CD4-positive, alpha-beta T cell treated with Interleukin-6 for 4 hours (primary cell): ENCODE measurements around the gene MYO10.
"Not testable (repeated sequence)": the region's sequence is repeated elsewhere in the genome, so short reads cannot be mapped to it uniquely, and the experiment has no call there.

Experiments used
- DNase-seq: peaks from one replicate; pipeline ENCODE4 v3.0.0-alpha.2; 2020; ENCODE audit warnings: mixed read lengths

MYO10 gene

GRCh38 chr5:16737620-16738364 is 198.3 kb downstream of the MYO10 start:
- DNase-seq: no peak

GRCh38 chr5:16737209-16737608 is 198.9 kb downstream of the MYO10 start:
- DNase-seq: no peak

- no peak for DNase-seq
Measured at GRCh38 chr5:16736158-16736995, 199.7 kb downstream of the MYO10 start.

GRCh38 chr5:16735101-16736060 is 200.7 kb downstream of the MYO10 start:
- no peak for DNase-seq

DNA sequence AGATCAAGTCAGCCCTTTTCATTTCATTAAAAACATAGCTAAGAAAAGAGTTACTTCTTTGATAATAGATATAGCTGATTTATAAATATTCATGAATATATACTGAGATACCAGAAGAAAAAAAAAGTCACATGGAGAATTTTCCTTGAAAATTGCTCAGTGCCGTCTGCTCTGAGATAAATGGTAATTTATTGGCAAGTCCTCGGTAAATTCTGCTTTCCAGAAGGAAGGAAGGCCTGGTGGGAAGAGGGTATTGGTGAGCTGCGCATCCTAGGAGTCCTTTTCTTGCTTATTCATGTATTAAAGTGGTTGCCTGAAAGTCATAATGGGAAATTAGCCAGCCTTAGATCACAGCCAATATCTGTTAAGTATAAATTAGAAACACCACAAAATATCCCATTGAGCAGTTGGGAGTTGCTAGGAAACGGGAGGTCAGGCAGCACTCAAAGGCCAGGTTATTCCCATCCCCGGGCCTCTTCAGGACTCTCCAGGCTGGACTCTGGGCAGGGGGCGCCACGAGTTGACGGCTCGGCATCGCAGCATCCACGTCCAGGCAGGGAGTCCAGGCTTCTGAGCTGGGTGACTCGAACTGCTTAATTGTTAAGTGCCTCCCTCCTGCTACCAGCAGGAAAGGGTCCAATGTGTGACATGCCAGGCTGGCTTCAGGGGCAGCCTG is 202.6 kb downstream of the MYO10 start:
- DNase-seq: no peak

- DNase-seq: no peak
Measured at GRCh38 chr5:16732356-16732755, 203.7 kb downstream of the MYO10 start.

- no peak for DNase-seq
Measured at GRCh38 chr5:16727755-16728325, 208.2 kb downstream of the MYO10 start.

GRCh38 chr5:16726538-16726946 is 209.5 kb downstream of the MYO10 start:
- peak; percentile 9 for DNase-seq

DNA sequence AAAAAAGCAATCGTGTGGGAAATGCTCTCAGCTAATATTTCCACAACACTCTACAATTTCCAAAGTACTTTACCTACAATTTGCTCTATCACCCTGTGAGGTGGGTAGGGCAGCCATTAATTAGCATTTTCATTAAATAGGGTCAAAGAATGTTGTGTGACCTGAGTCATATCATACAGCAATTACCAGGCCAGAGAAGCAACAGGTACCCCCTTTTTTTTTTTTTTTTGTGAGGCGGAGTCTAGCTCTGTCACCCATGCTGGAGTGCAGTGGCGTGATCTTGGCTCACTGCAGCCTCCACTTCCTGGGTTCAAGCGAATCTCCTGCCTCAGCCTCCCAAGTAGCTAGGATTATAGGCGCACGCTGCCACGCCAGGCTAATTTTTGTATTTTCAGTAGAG is 210.5 kb downstream of the MYO10 start:
- no peak for DNase-seq

- DNase-seq: no peak
Measured at GRCh38 chr5:16723821-16724220, 212.3 kb downstream of the MYO10 start.

DNA sequence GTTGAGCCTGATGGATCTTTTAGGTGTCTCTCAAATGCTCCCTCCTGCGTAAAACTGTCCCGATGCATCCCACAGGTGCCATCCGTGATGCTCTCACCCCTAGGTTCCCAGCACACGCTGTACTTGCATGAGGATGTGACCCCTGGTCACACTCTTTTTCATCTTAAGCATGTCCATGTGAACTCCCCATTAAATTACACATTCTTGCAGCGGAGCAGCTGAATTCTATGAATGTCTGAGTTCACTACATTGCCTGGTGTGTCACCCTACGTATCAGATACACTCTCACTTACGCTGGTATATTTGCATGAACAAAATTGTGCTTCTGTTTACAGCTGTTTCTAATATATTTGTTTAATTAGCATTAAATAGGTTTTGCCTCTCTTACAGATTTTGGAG is 214.0 kb downstream of the MYO10 start:
- DNase-seq: no peak

DNA sequence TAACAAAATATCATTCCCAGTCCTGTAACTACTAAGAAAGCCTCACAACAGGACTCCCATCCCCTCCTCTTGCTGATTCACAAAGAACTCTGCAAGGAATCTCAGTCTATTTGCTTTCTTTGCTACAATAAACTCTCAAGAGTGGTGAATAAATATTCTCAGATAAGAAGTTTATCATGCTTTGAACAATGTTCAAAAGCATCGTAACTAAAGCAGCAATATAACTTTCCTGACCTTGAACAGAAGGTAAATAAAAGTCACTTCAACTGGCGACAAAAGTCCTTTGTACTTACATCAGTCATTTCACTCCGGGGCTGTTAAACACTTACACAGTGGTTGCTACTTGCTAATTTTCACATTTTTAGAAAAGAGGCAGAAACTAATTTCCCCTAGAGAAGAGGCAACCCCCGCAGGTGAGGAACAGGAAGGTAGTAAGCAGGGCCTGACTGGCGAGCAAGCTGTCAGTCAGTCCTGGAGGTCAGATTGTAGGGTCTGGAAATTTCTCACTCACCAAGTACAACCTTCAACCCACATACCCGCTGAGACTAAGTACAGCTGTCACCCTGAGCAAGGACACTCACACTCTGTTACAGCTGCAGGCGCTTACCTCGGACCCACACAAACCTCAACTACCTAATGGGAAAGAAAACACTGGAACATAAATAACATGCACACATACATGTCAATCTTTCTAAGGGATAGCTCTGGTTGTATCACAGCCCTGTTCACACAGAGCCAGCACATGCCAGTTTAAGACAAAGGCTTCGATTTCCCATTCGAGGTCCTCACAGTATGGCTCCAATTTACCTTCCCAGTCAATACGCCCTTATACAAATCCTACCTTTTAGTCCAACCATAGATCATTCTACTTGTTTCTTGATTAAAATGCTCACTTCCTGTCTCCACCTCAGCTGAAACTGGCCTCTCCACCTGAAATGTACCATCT is 214.7 kb downstream of the MYO10 start:
- DNase-seq: no peak

GRCh38 chr5:16718036-16718435 is 218.1 kb downstream of the MYO10 start:
- DNase-seq: not testable (repeated sequence)

- DNase-seq: no peak
Measured at GRCh38 chr5:16713386-16713928, 222.6 kb downstream of the MYO10 start.

- DNase-seq: no peak
Measured at GRCh38 chr5:16712620-16713019, 223.5 kb downstream of the MYO10 start.

DNA sequence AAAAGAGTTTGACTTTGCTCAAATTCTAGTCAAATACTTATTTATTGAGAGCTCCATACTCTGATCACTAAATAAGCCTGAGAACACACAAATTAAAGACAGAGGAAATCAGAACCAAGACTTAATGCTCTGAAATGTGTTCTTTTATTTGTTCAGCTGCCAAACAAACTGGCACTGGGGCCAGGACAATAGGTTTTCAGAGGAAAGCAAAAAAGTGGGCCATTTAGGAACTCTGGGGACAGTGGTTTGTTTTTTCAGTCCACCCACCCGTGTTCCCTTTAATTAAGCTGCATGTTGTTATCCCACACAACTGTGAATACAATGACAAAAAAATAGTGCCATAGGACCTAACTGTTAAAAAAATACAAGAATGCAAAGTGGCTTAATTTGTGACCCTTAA is 223.9 kb downstream of the MYO10 start:
- no peak for DNase-seq

GRCh38 chr5:16709691-16710433 is 226.2 kb downstream of the MYO10 start:
- no peak for DNase-seq

- DNase-seq: no peak
Measured at GRCh38 chr5:16707869-16708192, 228.3 kb downstream of the MYO10 start.

DNA sequence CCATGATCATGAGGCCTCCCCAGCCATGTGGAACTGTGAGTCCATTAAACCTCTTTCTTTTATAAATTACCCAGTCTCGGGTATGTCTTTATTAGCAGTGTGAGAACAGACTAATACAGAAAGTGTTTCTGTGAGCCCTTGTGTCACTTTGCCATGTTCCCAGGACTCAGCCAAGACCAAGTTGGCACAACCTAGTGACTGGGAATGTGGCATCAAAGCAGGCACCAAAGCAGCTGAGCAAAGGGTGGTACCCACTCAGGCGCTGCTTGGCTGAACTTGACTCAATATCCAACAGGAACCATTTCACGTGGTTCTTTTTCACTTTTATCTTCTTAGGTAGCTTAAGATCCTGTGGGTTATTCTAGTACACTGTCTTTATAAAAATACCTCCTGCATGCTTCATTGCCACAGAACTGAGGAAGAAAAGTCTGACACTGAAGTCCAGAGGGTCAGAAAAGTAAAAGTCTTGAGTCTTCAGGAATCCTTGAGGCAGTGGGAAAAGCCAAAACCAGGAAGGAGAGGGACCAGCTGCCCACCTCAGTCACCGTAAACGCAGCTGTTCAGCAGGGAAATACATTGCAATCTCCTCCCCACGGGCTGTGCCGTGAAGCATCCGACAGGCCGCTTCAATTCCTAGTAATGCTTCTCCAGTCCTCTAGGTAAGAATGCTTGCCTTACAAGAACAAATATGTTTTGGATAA is 228.8 kb downstream of the MYO10 start:
- DNase-seq: no peak
